Brain microvascular endothelial cell (primary cell): ENCODE results near the gene TRAPPC12.
A peak's percentile ranks its signal among the peaks of the same experiment; 100 is the strongest.

Experiments
- DNase-seq: peaks from one replicate; pipeline ENCODE4 v3.0.0-alpha.2; 2020
- H3K27ac ChIP-seq: fragments of 250-450 bp; sonication (Bioruptor Pico); 2 replicates; pipeline ENCODE4 v1.5.1; 2020; ENCODE audit warnings: mild to moderate bottlenecking, moderate library complexity
- H3K27me3 ChIP-seq: fragments of 250-450 bp; sonication (Bioruptor Pico); replicated peaks from 2 replicates; pipeline ENCODE4 v1.5.1; 2020; ENCODE audit warnings: mild to moderate bottlenecking
- H3K36me3 ChIP-seq: fragments of 250-450 bp; sonication (Bioruptor Pico); replicated peaks from 2 replicates; pipeline ENCODE4 v1.5.1; 2020; ENCODE audit warnings: mild to moderate bottlenecking
- H3K4me3 ChIP-seq: 2 replicates; pipeline ENCODE4 v1.5.1; 2011; ENCODE audit warnings: low read depth, mild to moderate bottlenecking, control low read depth, low read length, moderate library complexity
- CTCF ChIP-seq: IDR thresholded peaks from 2 replicates; pipeline ENCODE4 v1.5.1; 2011; ENCODE audit warnings: low read depth, mild to moderate bottlenecking, moderate library complexity, low read length, control low read depth, inconsistent platforms; ENCODE audit errors: missing control alignments
- in situ Hi-C: cut with HindIII; loops from 2 replicates; pipeline ENCODE4 v1.10.0; 2017; ENCODE audit warnings: low sequenced_read_pairs, low pct_ligation_motif_present

The TRAPPC12 gene

GRCh38 chr2:3462493-3463104 is 83.1 kb downstream of the TRAPPC12 start:
- Histone ChIP-seq H3K27me3 (no peaks in the 10 kb centered on the region), H3K36me3 (peaks cover 9% of the 10 kb centered on the region), H3K27ac (no peak overlapping the region), H3K4me3 (no peak overlapping the region)
- in situ Hi-C loops, result no loop called here
- DNase-seq, result no peak
- TF ChIP-seq CTCF, result peak; percentile 9

GRCh38 chr2:3463186-3463835 is 83.8 kb downstream of the TRAPPC12 start:
- Histone ChIP-seq H3K27ac (no peak overlapping the region), H3K4me3 (no peak overlapping the region), H3K36me3 (peaks cover 5% of the 10 kb centered on the region), H3K27me3 (no peaks in the 10 kb centered on the region)
- in situ Hi-C loops, result no loop called here
- no peak for DNase-seq
- no peak for TF ChIP-seq CTCF

- TF ChIP-seq CTCF, result no peak
Observed at GRCh38 chr2:3463944-3464343, 84.5 kb downstream of the TRAPPC12 start.

GRCh38 chr2:3464401-3465005 is 85.0 kb downstream of the TRAPPC12 start:
- DNase-seq, result no peak
- H3K27ac ChIP-seq, result no peak overlapping the region
- no peak overlapping the region for H3K4me3 ChIP-seq
- in situ Hi-C loops, result no loop called here
- H3K36me3 ChIP-seq, result peaks cover 6% of the 10 kb centered on the region
- H3K27me3 ChIP-seq, result no peaks in the 10 kb centered on the region
- no peak for TF ChIP-seq CTCF

More at GRCh38 chr2:3463944-3464343, 84.5 kb downstream of the TRAPPC12 start:
- Histone ChIP-seq H3K36me3 (peaks cover 3% of the 10 kb centered on the region), H3K4me3 (no peak overlapping the region), H3K27ac (no peak overlapping the region), H3K27me3 (no peaks in the 10 kb centered on the region)
- in situ Hi-C loops, result no loop called here
- no peak for DNase-seq

GRCh38 chr2:3465328-3465727 is 85.8 kb downstream of the TRAPPC12 start:
- Histone ChIP-seq H3K27me3 (no peaks in the 10 kb centered on the region), H3K4me3 (no peak overlapping the region), H3K36me3 (peaks cover 8% of the 10 kb centered on the region), H3K27ac (peak overlapping the region; percentile 85)
- no peak for TF ChIP-seq CTCF
- DNase-seq, result no peak
- in situ Hi-C loops, result no loop called here
